WTC11 (cell line): Measurements from ENCODE around the gene ALG11.

ENCODE experiments used
- NR2C2 ChIP-seq: sonication (generic); formaldehyde crosslinking; IDR thresholded peaks from 2 replicates; pipeline ENCODE4 v1.8.0; 2022; ENCODE audit warnings: mild to moderate bottlenecking, missing genetic modification reagents
- TF ChIP-seq, protein P1 (sequence below): fragments of 200-600 bp; IDR thresholded peaks from 2 replicates; pipeline ENCODE4 v1.8.0; 2022; ENCODE audit warnings: antibody characterized with exemption

- TF ChIP-seq, protein P1, sequence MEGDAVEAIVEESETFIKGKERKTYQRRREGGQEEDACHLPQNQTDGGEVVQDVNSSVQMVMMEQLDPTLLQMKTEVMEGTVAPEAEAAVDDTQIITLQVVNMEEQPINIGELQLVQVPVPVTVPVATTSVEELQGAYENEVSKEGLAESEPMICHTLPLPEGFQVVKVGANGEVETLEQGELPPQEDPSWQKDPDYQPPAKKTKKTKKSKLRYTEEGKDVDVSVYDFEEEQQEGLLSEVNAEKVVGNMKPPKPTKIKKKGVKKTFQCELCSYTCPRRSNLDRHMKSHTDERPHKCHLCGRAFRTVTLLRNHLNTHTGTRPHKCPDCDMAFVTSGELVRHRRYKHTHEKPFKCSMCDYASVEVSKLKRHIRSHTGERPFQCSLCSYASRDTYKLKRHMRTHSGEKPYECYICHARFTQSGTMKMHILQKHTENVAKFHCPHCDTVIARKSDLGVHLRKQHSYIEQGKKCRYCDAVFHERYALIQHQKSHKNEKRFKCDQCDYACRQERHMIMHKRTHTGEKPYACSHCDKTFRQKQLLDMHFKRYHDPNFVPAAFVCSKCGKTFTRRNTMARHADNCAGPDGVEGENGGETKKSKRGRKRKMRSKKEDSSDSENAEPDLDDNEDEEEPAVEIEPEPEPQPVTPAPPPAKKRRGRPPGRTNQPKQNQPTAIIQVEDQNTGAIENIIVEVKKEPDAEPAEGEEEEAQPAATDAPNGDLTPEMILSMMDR = no peak
- TF ChIP-seq NR2C2 = no peak
These were observed 15.6 kb upstream of the ALG11 start for GRCh38 chr13:51996641-51997040.
